Cortex of kidney (tissue), 1 donor: Measurements from ENCODE around the gene ACAD10.
"Not testable (repeated sequence)": the region's sequence is repeated elsewhere in the genome, so short reads cannot be mapped to it uniquely, and the experiment has no call there.

Experiments
- DNase-seq: peaks from one replicate; lab custom pipeline; 2025; lab: John Stamatoyannopoulos, UW

ACAD10 gene

DNA sequence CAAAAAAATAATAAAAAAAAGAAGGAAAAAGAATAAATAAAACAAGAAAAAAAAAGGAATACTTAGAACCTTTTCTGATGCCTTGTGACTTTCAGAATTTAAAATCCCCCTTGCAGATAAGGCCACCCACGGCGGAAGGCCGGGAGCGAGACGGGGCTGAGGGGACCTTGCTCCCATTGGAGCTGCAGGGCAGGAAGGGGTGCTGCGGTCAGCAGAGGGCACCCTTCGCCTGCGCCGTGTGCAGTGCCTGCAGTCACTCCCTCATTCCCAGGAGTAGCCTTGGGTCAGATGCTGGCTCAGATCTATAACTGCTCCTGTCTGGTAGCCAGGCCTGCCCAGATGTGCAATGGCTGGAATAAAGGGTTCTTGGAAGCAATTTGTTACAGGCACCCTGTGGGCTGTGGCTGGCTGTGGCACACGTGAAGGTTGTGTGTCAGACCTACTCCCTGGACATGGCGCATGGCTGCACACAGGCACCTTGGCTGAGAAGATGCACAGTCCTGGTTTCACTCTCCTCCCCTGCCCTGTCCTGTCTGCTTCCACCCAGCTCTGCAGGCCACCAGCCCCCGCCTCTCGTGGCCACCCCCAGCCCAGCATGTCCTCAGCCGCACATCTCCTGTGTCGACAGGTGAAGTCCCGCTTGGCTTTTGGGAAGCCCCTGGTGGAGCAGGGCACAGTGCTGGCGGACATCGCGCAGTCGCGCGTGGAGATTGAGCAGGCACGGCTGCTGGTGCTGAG, 67.5 kb downstream of the ACAD10 start:
- DNase-seq = no peak

DNA sequence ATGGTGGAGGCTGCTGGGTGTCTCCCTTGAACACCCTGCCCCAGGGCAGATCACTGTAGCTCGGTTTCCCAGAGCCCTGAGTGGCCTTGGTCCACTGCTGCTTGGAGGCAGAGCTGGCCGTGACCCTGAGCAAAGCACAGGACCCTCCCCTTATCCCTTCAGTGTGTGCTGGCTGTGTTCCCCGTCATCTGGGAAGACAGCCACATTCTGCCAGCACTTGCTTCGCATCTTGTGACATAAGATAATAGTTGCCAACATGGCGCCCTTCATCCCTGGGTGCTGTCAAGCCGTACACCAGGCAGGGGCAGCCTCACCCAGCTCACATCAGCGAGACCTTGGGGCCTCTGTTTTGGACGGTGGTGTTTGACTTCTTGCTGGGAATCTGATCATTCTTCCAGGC, 68.8 kb downstream of the ACAD10 start:
- DNase-seq = no peak

DNA sequence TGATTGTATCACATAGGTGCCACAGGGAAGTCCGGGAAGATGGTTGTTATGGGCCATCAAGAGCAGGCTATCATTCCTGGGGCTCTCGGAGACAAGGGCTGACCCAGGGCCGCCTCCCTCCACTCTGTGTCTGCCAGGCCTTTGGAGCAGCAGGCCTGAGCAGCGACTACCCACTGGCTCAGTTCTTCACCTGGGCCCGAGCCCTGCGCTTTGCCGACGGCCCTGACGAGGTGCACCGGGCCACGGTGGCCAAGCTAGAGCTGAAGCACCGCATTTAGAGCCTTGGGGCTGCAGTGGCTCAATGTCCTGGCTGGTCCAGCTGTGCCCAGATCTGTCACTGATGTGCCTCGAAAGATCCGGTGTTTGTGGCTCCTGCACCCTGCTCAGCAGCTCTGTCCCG, 70.3 kb downstream of the ACAD10 start:
- DNase-seq = no peak

DNA sequence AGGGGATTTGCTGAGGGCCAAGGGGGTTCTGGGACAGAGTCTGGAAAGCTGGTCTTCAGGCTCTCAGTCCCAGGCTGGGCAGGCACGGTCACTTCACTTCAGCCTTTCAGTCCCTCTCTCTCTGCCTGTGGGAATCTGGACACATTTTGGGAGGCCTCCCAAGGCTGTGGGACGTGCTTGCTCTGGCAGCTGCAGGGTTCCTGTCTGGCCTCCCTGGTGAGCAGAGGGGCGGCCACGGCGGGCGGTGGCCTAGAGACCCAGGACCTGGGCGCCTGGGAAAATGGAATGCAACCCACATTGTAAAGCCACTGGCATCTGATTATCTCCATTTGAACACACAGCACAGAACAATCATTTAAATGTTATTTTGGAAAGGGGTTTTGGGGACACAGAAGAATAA, 70.8 kb downstream of the ACAD10 start:
- no peak for DNase-seq

DNA sequence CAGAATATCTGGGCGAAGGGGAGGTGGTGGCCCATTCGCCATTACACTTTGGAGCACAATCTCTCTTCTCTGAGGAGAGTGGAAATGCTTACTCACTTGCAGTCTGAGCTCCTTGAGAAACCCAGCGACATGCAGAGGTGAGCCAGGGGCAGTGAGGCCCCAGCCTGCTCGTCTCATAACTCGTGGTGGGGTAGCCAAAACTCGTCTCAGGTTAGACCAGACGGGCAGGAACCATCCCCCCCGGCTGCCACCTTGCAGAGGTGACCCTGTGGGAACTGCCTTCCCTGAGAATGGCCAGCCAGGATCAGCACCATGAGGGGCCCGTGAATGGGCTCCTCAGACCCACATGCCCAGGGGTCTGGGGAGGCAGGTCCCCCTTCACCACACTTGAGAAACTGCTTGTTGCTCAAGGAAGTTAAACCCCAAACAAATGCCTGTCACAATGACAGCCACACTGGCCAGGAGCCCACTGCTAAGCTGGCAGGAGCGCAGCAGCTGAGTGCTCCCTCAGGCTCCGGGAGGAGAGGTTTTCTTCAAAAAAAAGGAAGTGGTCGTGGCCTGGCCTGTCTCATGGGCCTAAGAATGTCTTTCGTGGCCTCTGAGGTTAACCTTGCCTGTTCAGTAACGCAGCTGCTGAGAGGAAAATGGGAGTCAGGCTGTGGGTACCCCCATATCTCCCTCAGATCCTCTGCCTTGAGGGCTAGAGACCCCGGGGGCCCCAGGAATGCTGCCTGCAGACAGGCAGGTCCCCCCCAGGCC, 71.7 kb downstream of the ACAD10 start:
- no peak for DNase-seq

DNA sequence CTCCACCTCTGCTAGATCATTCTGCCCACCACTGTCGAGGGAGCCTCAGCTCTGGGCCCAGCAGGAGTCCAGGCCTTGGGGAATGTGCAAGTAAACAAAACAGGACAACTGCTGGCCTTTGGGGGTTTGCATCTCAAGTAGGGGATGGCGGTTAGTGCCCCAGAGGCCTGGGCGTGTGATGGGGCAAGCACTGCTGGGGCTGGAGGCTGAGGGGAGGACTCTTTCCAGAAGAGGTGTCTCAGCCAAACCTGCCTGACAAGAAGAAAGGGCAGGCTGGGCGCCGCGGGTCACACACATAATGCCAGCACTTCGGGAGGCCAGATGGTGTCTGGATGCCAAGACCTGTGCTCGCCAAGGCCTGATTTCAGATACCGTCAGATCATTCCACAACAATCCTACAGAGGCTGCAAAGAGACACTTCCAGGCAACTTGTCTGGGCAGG, 72.3 kb downstream of the ACAD10 start:
- DNase-seq = no peak

DNA sequence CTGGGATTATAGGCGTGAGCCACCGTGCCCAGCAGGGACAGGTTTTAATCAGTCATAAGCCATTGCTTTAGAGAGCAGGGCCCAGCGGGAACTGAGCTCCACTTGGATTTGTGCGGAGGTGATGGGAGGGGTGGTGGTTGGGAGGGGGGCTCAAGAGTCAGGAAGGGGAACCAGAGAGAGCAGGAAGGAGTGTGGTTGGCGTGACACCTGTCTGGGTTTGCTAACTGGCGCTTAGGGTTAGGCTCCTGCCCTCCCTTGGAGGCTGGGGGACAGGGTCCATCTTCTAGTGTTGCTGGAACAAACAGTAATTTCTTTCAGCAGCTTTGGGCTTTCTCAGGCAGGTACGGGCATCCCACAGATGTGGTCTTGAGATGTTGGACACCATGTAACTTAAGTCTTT, 73.4 kb downstream of the ACAD10 start:
- DNase-seq = no peak

DNA sequence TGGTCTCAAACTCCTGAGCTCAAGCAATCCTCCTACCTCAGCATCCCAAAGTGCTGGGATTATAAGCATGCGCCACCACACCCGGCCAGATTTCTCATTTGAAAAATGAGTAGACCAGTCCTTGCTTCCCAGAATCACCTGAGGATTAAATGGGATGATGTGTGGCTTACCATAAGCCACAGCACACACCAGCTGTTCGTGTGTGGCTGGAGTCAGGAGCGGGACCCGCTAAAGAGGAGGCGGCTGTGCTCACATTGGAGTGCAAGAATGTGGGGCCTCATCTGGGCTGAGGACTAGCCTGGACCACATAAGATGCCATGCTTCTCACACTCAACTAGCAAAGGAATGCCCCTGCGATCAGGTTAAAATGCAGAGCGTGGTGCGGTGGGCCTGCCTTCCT, 74.1 kb downstream of the ACAD10 start:
- DNase-seq = no peak

DNA sequence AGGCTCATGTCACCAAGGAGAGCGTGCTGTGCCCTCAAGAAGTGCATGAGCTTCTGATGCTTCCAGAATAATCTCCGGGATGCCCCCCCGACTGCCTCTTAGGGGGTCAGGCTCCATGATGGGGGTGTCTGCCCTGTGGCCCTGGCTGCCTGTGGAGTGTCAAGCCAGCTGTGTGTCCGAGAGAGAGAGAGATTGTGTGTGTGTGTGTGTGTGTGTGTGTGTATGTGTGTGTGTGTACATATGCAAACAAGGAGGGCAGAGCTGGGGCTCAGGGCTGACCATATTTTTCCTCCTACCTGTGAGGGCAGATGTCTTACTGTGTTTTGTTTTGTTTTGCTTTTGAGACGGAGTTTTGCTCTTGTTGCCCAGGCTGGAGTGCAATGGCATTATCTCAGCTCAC, 75.2 kb downstream of the ACAD10 start:
- no peak for DNase-seq

DNA sequence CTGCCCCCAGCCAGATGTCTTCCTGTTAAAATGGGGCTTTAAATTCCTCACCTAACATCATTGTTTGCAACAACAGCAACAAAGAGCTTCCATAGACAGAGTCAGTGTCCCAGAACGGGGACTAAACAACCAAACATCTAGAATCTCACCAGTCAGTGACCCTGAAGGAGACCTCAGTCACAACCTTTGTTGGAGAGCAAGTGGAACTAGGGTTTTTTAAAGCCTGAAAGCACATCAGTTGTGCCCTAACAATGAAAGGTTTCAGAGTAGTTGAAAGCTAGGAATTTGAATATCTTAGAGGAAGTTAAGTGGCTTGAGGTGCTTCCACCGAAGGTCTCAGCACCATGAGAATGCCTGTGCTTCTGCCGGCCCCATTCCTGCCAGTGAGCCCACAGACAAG, 75.9 kb downstream of the ACAD10 start:
- DNase-seq = no peak

DNA sequence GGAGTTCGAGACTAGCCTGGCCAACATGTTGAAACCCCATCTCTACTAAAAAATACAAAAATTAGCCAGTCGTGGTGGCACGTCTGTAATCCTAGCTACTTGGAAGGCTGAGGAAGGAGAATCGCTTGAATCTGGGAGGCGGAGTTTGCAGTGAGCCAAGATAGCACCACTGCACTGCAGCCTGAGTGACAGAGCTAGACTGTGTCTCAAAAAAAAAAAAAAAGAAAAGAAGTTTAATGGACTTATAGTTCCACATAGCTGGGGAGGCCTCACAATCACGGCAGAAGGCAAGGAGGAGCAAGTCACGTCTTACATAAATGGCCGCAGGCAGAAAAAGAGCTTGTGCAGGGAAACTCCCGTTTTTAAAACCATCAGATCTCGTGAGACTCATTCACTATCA, 77.7 kb downstream of the ACAD10 start:
- DNase-seq = not testable (repeated sequence)

DNA sequence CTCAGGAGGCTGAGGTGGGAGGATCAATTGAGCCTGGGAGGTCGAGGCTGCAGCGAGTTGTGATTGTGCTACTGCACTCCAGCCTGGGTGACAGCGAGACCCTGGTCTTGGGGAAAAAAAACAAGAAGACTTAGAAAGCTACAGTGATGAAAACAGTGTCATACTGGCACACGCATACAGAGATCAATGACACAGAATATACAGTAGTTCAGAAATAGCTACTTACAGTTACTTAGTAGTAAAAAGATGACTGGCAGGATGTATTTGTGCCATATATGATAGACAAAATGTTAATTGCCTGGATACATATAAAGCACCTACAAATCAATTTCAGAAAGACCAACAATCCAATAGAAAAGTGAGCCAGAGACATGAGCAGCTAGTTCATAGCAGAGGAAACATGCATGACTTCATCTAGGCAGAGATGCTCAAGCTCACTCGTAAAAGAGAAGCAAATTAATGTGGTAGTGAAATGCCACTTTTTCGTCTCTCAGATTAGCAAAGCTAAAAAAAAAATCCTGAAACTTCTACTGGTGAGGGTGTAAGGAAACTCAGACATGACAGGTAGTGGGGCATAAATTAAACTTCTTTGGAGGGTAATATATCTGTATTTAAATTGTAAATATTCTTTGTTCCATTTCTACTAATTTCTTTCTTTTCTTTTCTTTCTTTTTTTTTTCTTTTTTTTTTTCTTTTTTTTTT, 78.4 kb downstream of the ACAD10 start:
- no peak for DNase-seq

DNA sequence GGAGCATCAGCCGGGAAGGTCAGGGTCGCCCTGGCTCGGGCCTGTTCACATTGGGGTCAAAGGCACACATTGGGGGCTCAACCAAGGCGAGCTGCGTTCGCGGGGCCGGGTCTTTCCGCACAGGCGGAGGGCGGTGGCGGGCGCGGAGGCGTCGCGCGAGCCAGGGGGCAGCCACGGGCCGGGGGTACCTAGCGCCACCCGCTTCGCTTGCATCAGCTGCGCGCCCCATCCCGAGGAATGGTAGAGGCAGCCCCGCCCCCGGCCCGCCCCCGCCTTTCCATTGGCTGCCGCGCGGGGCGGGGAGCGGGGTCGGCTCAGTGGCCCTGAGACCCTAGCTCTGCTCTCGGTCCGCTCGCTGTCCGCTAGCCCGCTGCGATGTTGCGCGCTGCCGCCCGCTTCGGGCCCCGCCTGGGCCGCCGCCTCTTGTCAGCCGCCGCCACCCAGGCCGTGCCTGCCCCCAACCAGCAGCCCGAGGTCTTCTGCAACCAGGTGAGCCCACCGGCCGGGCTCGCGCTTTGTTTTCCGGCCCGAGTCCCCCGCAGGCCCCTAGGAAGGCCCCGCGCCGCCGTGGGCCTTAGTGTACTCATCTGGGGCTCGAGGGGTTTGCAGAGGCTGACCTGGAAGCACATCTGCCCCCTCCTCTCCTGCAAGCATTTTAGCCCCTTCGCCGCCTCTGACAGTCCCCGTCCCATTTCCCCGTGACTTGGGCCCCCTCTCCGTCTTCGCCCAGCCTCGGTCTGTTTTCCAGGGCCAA, 80.9 kb downstream of the ACAD10 start, which contains the start of gene ALDH2:
Gene ALDH2 (plus strand): TSS at position 326 of the 754 bp plus-strand sequence. CDS start 50 bp downstream, at position 376.
- DNase-seq = no peak

DNA sequence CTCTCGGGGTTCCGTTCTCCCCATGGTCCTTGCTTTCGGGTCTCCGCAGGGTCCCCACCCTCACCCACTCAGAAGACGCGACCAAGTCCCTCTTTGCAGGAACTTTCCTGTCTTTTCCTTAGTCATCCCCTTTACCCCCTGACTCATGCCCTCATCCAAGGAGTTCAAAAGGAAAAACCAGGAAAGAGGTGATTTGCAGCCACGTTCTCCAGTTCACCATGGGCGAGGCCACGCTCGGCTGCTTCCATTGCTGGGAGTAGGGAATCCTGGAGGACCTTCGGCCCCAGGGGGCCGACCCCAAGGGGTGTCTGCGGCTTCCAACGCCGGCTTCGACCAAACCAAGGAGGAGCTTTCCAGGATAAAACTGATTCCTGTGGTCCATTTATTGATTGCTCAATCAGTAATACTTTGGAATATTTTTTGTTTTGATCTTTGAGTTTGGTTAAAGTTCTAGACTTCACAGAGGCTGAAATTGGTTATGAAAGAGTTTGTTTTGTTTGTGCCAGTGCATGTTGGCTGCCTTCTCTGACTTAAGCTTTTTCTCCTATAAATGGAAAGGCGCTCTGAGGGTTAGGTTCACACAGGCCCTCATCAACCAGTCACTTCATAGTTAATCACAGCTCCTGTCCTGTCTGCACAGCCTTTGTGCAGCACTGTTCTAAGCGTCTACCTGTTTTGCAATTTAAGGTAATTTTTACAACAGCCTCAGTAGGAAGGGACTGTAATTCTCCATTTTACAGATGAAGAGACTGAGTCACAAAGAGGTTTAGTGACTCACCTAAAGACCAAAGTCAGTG, 81.7 kb downstream of the ACAD10 start:
- DNase-seq = no peak

DNA sequence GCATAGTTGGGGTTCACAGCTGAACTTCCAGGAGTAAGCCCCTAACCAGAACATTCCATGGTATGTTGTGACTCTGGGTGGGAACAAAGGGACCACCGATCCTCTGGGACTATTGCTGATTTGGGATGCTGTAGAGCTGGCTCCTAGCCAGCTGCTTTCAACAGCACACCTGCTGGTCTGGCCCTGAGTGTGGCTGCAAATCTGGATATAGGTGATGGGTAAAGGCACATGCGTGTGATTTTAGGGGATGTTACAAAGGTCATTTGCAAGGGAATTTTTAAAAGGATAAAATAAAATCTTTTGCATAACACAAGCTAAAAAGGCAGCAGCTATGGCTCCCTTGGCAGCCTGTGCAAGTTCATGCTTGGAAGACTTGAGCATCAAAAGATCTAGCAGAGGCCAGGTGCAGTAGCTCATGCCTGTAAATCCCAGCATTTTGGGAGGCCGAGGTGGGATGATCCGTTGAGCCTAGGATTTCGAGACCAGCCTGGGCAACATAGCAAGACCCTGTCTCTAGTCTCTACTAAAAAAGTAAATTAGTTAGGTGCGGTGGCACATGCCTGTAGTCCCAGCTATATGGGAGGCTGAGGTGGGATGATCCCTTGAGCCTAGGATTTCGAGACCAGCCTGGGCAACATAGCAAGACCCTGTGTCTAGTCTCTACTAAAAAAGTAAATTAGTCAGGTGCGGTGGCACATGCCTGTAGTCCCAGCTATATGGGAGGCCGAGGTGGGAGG, 82.5 kb downstream of the ACAD10 start:
- no peak for DNase-seq

DNA sequence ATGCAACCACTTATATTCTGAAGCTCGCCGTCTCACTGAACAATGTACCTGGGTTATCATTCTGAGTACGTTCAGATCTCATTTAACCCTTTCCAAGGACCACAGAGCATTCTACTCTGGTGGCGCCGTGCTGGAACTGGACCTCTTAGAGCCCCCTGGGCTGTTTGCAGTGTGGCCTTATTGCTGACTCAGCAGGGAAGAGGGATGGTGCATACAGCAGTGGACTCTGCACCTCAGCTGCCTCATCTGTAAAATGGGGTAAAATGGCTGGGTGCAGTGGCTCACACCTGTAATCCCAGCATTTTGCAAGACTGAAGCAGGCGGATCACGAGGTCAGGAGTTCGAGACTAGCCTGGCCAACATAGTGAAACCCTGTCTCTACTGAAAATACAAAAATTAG, 83.7 kb downstream of the ACAD10 start:
- no peak for DNase-seq

DNA sequence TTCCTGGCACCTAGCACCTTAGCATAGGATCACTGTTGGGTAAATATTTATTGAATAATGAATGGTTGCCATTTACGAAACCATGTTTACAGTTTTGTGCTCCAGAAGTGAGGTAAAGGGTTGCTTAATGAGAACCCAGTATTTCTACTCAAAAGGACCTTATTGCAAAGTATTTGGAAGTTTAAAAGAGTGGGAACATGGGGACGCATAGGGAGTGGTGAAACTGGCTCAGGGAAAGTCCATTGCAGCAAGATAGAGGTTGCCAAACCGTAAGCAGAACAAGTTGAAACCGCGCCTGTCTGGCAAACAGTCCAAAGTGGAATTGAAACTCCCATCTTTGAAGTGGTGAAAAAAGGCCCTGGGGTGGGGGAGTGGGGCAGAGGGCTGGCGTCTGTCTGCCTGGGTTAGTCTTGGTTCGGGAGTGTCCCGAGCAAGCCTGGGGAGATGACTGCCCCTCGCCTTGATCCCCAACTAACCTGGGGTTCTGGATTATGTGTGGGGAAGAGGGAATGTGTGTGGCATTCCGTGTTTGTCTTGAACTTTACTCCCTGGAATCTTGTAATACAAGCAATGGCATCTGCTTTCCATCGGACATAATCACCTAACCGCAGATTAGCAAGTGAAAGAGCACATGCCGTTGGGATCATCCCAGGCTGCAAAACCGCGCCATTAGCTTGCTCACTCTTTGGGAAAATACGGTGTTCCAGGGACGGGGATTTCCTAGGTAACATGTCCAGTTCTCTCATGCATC, 88.1 kb downstream of the ACAD10 start:
- no peak for DNase-seq

DNA sequence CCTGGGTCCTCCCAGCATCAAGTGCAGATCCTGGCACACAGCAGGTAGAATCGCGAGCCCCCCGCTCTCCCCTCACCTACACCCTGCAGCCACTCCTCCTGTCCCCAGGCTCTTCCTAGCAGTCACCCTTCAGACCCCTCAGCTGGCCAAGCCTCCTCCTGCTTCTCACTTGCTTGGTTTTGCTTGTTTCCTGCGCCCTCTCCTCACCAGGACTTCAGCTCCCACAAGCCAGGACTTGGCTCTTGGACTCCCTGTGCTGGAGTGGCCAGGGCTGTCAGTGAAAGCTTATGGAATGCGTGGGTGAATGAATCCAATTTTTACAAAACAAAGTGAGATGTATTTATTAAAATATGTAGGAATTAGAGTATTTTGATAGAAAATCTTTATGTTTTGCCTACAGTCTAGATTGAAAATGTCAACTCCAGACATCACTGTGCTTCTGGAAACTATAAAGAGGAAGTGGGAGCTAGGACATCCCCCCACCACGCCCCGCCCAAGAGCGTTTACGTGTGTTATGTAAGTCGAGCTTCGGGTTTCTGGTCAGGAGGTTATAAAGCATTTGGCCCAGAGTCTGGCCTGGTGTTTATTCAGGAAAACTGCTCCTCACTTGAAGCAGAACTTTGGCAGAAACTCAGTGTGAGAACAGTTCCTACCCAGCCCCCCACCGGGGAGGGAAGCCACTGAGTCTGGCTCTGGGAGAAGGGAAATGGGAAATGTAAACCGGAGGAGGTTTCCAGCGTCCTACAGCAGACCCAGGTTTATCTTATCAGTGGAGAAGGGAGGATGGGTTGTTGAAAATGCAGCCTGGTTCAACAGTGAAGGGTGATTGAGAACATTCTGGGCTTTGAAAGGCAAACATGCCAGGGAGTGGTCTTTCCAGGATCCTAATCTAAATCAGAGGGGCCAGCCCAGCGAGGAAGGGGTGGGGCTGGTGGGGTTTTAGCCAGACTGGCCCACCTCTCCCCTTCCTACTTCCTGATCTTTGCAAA, 89.6 kb downstream of the ACAD10 start:
- no peak for DNase-seq
